GM12878 (cell line): ENCODE data around the gene ACTR2. TPM values are rescaled to one million over a fixed set of nuclear protein-coding genes. Genes with fewer than 3 reads are reported as not detected.

ENCODE experiments used
- ATAC-seq: fragments of 200-7000 bp; cut with Tn5 transposase; 3 replicates; pipeline ENCODE4 v1.9.1; 2020; ENCODE audit warnings: mild to moderate bottlenecking, moderate library complexity
- BruUV-seq: library from RNA; stranded (reverse); fragments of 400-500 nt; replicated peaks from 2 replicates; lab custom pipeline; 2021; lab: Mats Ljungman, UMichigan
- CTCF ChIA-PET: fragments of 300-600 bp; sonication (Branson Sonifier 250); formaldehyde crosslinking; extraction: SDS; loops from one replicate; lab custom pipeline; 2021; ENCODE audit warnings: inconsistent platforms; lab: Yijun Ruan, JAX
- POLR2A ChIA-PET: fragments of 350-600 bp; formaldehyde crosslinking; extraction: SDS; loops from one replicate; lab custom pipeline; 2021; ENCODE audit warnings: inconsistent platforms; lab: Charles Lee
- RAD21 ChIA-PET: fragments of 300-600 bp; sonication (Branson Sonifier 250); formaldehyde crosslinking; loops from one replicate; lab custom pipeline; 2023; ENCODE audit warnings: antibody characterized with exemption; ENCODE audit not compliant: unreplicated experiment; lab: Charles Lee
- SMC1A ChIA-PET: fragments of 300-600 bp; sonication (Branson Sonifier 250); formaldehyde crosslinking; loops from one replicate; lab custom pipeline; 2023; ENCODE audit not compliant: unreplicated experiment, uncharacterized antibody; lab: Charles Lee
- DNase-seq: peaks from one replicate; pipeline ENCODE4 v3.0.0-alpha.2; 2011; ENCODE audit warnings: low read depth, low spot score
- FAIRE-seq: peaks from 3 replicates; lab custom pipeline; 2011; peaks lifted over from hg19 to GRCh38; lab: Jason Lieb, UNC
- H2AFZ ChIP-seq: 2 replicates; pipeline ENCODE4 v1.6.0; 2011; ENCODE audit warnings: low read depth, low read length, control low read depth; ENCODE audit not compliant: control insufficient read depth
- H3K27ac ChIP-seq: 2 replicates; pipeline ENCODE4 v1.5.1; 2011; ENCODE audit warnings: control low read depth; ENCODE audit not compliant: control insufficient read depth, insufficient read depth
- H3K27me3 ChIP-seq, 2 experiments: replicated peaks in 1 of 2; 2 replicates each; pipeline versions ENCODE4 v1.6.0 to v1.6.1; 2011; ENCODE audit warnings: low read length in 1 of 2; ENCODE audit not compliant: control insufficient read depth in 2 of 2, insufficient read depth in 2 of 2
- H3K36me3 ChIP-seq, 2 experiments: 2 replicates each; pipeline ENCODE4 v1.5.1; 2011; ENCODE audit warnings: low read length in 1 of 2; ENCODE audit not compliant: control insufficient read depth in 2 of 2, insufficient read depth in 2 of 2
- H3K4me1 ChIP-seq: 2 replicates; pipeline ENCODE4 v1.6.1; 2011; ENCODE audit warnings: mild to moderate bottlenecking, low read length, moderate library complexity, mixed read lengths; ENCODE audit not compliant: control insufficient read depth, insufficient read depth
- H3K4me2 ChIP-seq: 2 replicates; pipeline ENCODE4 v1.6.0; 2011; ENCODE audit warnings: control low read depth; ENCODE audit not compliant: control insufficient read depth, insufficient read depth
- H3K4me3 ChIP-seq: fragments of 200-600 bp; sonication (generic); 2 replicates; pipeline ENCODE4 v1.5.1; 2016
- H3K79me2 ChIP-seq: 2 replicates; pipeline ENCODE4 v1.6.0; 2011; ENCODE audit warnings: low read length; ENCODE audit not compliant: control insufficient read depth, insufficient read depth
- H3K9ac ChIP-seq: 2 replicates; pipeline ENCODE4 v1.8.0; 2011; ENCODE audit warnings: low read length, control low read depth, mixed read lengths; ENCODE audit not compliant: control insufficient read depth, insufficient read depth
- H3K9me3 ChIP-seq: replicated peaks from 3 replicates; pipeline ENCODE4 v1.5.1; 2011; ENCODE audit warnings: mild to moderate bottlenecking, low read length; ENCODE audit not compliant: control insufficient read depth, insufficient read depth
- H4K20me1 ChIP-seq: 2 replicates; pipeline ENCODE4 v1.6.0; 2011; ENCODE audit not compliant: control insufficient read depth, insufficient read depth
- CHD1 ChIP-seq: IDR thresholded peaks from 2 replicates; pipeline ENCODE4 v1.6.1; 2012; ENCODE audit warnings: low read depth, low read length, improper control_type of control experiment
- CHD4 ChIP-seq: fragments of 200-600 bp; sonication (generic); IDR thresholded peaks from 2 replicates; pipeline ENCODE4 v1.6.1; 2016; ENCODE audit warnings: mild to moderate bottlenecking
- CREM ChIP-seq: IDR thresholded peaks from 2 replicates; pipeline ENCODE4 v1.6.1; 2014; ENCODE audit warnings: antibody characterized with exemption, low read depth
- HDAC2 ChIP-seq: fragments of 200-600 bp; sonication (generic); IDR thresholded peaks from 2 replicates; pipeline ENCODE4 v1.6.1; 2017
- IRF4 ChIP-seq: IDR thresholded peaks from 2 replicates; pipeline ENCODE4 v1.6.1; 2011; ENCODE audit warnings: low read depth, low read length
- JUNB ChIP-seq: IDR thresholded peaks from 2 replicates; pipeline ENCODE4 v1.6.1; 2016; ENCODE audit warnings: antibody characterized with exemption, mild to moderate bottlenecking
- JUND ChIP-seq: IDR thresholded peaks from 2 replicates; pipeline ENCODE4 v1.6.1; 2012; ENCODE audit warnings: low read depth, mild to moderate bottlenecking, low read length, improper control_type of control experiment, moderate library complexity
- KDM1A ChIP-seq: fragments of 200-600 bp; sonication (generic); IDR thresholded peaks from 2 replicates; pipeline ENCODE4 v1.6.1; 2016; ENCODE audit warnings: borderline replicate concordance
- PAX5 ChIP-seq: IDR thresholded peaks from 2 replicates; pipeline ENCODE4 v1.6.1; 2011; ENCODE audit warnings: low read depth, low read length, borderline replicate concordance
- SIX5 ChIP-seq: IDR thresholded peaks from 2 replicates; pipeline ENCODE4 v1.6.1; 2011; ENCODE audit warnings: mild to moderate bottlenecking, low read depth, low read length, moderate library complexity; ENCODE audit not compliant: severe bottlenecking
- STAT1 ChIP-seq: fragments of 450-650 bp; conservative IDR thresholded peaks from 2 replicates; pipeline ENCODE4 v1.6.1; 2014; ENCODE audit warnings: antibody characterized with exemption, mild to moderate bottlenecking
- TCF7 ChIP-seq: IDR thresholded peaks from 2 replicates; pipeline ENCODE4 v1.6.1; 2014; ENCODE audit warnings: antibody characterized with exemption, borderline replicate concordance
- WRNIP1 ChIP-seq: IDR thresholded peaks from 2 replicates; pipeline ENCODE4 v1.6.1; 2011; ENCODE audit warnings: low read depth, low read length, improper control_type of control experiment, borderline replicate concordance
- WGBS: methylation state at CpG from one replicate; pipeline ENCODE4 v1.1.6; 2016; ENCODE audit warnings: low lambda C conversion rate; ENCODE audit not compliant: insufficient replicate concordance, insufficient coverage; ENCODE audit errors: missing lambda C conversion rate; 5-methylcytosine and 5-hydroxymethylcytosine counted together
- in situ Hi-C: fragments of 300-500 bp; cut with MboI; formaldehyde crosslinking; loops from 9 replicates; pipeline ENCODE4 v1.14.3; 2018; ENCODE audit warnings: mixed read lengths
- intact Hi-C: fragments of 100-400 bp; cut with micrococcal nuclease; formaldehyde crosslinking; loops from one replicate; pipeline ENCODE4 v1.14.2; 2022; ENCODE audit not compliant: unreplicated experiment
- polyA plus RNA-seq, 11 experiments: library from polyadenylated mRNA; depleted of rRNA in 4 of 11; unstranded in 6 of 11; stranded (reverse) in 5 of 11; fragments of >200 nt; fragmentation: Nextera tagmentation in 4 of 11; fragmentation: Illumina TruSeq in 1 of 11; extraction: Ambion mirVana in 4 of 11; extraction: Trizol in 1 of 11; gene quantifications; 1 replicate in 1 of 11; 2 replicates in 10 of 11; pipeline versions ENCODE4 v1.2.1 to v1.2.3, GENCODE V29; 2011 to 2016; ENCODE audit warnings: inconsistent platforms in 2 of 11, missing spikeins in 2 of 11, low read depth in 1 of 11
- total RNA-seq, 4 experiments: library from RNA; depleted of rRNA in 3 of 4; stranded (reverse); fragments of >200 nt in 3 of 4; fragmentation: Illumina TruSeq in 1 of 4; extraction: Trizol in 1 of 4; gene quantifications; 2 replicates each; pipeline versions ENCODE4 v1.2.1 to v1.2.3, GENCODE V29; 2013 to 2021
- TF ChIP-seq, protein P1 (sequence below): IDR thresholded peaks from 2 replicates; pipeline ENCODE4 v1.6.1; 2011; ENCODE audit warnings: low read depth, low read length, improper control_type of control experiment, borderline replicate concordance
- TF ChIP-seq, protein P2 (sequence below): fragments of 450-650 bp; IDR thresholded peaks from 2 replicates; pipeline ENCODE4 v1.6.1; 2017; ENCODE audit warnings: low read depth, mild to moderate bottlenecking, moderate library complexity
- TF ChIP-seq, protein P3 (sequence below), 3 experiments: IDR thresholded peaks in 2 of 3; conservative IDR thresholded peaks in 1 of 3; 2 replicates each; pipeline ENCODE4 v1.5.1; 2011; ENCODE audit warnings: low read depth in 3 of 3, low read length in 3 of 3, mild to moderate bottlenecking in 3 of 3, control low read depth in 2 of 3, moderate library complexity in 2 of 3, inconsistent platforms in 1 of 3, mixed read lengths in 1 of 3; ENCODE audit not compliant: control insufficient read depth in 2 of 3, insufficient read depth in 1 of 3; ENCODE audit errors: extremely low read depth in 1 of 3

Gene ACTR2
- total and polyA plus RNA-seq, 10 of the 15 experiments (the other 5 are each of a cell fraction or from before 2014, with no cell fraction given), result 94.2 to 401 (median 195) TPM

DNA sequence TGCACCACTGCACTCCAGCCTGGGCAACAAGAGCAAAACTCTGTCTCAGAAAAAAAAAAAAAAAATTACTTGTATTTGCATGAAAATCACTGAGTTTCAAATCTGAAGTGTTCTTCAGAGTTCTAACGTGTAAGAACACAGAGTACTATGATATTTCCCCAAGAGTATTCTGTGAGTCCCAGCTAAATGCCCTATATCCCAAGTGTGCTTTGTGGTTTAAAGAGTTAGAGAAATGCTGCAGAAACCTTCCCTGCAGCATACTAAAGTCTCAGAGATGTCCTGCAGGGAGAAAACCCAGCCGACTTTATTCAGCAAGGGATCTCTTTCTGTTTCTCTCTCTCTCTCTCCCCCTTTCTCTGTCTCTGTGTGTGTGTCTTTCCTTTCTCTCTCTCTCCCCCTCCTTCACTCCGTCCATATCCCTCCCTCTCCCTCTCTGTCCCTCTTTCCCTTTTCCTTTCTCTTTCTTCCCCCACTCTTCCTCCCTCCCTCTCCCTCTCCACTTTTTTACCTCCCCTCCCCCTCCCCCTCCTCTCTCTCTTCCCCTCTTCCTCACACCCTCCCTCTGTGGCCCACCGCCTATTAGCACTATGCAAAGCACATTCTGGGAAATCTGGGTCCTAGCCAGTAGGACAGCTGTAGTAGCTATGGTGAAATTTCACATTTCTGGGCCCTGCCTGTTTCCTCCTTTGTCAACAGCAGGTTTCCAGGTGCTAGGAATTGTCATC, 54.2 kb downstream of the ACTR2 start:
- no peak overlapping the region for H3K4me2 ChIP-seq
- ChIA-PET POLR2A (no interaction called here), SMC1A (interaction anchor here (0.7 to 1.7 kb wide), 4 partner anchors 13 to 256 kb away, joined by 3 to 7 read pairs (median 4); no protein-coding TSS in a partner anchor), RAD21 (interaction anchor here (0.6 to 1.0 kb wide), 4 partner anchors 29 to 191 kb away, joined by 3 to 4 read pairs (median 3); no protein-coding TSS in a partner anchor), CTCF (interaction anchor here (0.9 to 2.8 kb wide), 3 partner anchors 9 to 270 kb away, joined by 3 to 8 read pairs (median 4); no protein-coding TSS in a partner anchor)
- no peak for TF ChIP-seq SIX5
- no peak for TF ChIP-seq TCF7
- TF ChIP-seq, protein P1, sequence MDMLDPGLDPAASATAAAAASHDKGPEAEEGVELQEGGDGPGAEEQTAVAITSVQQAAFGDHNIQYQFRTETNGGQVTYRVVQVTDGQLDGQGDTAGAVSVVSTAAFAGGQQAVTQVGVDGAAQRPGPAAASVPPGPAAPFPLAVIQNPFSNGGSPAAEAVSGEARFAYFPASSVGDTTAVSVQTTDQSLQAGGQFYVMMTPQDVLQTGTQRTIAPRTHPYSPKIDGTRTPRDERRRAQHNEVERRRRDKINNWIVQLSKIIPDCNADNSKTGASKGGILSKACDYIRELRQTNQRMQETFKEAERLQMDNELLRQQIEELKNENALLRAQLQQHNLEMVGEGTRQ, result no peak
- no peak for TF ChIP-seq IRF4
- TF ChIP-seq PAX5, result no peak
- no peak for TF ChIP-seq JUND
- no peak for TF ChIP-seq STAT1
- TF ChIP-seq KDM1A, result no peak
- no peak for TF ChIP-seq CHD4
- TF ChIP-seq, protein P2, sequence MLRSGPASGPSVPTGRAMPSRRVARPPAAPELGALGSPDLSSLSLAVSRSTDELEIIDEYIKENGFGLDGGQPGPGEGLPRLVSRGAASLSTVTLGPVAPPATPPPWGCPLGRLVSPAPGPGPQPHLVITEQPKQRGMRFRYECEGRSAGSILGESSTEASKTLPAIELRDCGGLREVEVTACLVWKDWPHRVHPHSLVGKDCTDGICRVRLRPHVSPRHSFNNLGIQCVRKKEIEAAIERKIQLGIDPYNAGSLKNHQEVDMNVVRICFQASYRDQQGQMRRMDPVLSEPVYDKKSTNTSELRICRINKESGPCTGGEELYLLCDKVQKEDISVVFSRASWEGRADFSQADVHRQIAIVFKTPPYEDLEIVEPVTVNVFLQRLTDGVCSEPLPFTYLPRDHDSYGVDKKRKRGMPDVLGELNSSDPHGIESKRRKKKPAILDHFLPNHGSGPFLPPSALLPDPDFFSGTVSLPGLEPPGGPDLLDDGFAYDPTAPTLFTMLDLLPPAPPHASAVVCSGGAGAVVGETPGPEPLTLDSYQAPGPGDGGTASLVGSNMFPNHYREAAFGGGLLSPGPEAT, result no peak
- no peak for TF ChIP-seq JUNB
- TF ChIP-seq CHD1, result no peak
- no peak for TF ChIP-seq CREM
- TF ChIP-seq WRNIP1, result no peak
- TF ChIP-seq HDAC2, result no peak
- TF ChIP-seq, protein P3, sequence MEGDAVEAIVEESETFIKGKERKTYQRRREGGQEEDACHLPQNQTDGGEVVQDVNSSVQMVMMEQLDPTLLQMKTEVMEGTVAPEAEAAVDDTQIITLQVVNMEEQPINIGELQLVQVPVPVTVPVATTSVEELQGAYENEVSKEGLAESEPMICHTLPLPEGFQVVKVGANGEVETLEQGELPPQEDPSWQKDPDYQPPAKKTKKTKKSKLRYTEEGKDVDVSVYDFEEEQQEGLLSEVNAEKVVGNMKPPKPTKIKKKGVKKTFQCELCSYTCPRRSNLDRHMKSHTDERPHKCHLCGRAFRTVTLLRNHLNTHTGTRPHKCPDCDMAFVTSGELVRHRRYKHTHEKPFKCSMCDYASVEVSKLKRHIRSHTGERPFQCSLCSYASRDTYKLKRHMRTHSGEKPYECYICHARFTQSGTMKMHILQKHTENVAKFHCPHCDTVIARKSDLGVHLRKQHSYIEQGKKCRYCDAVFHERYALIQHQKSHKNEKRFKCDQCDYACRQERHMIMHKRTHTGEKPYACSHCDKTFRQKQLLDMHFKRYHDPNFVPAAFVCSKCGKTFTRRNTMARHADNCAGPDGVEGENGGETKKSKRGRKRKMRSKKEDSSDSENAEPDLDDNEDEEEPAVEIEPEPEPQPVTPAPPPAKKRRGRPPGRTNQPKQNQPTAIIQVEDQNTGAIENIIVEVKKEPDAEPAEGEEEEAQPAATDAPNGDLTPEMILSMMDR (IDR thresholded peaks at IDR 0.05 in 2 of 3, conservative IDR thresholded peaks at IDR 0.05 in 1 of 3; ENCODE audit: control insufficient read depth in 2 of 3, extremely low read depth in 1 of 3, insufficient read depth in 1 of 3, low read depth in 3 of 3, low read length in 3 of 3), result no peak
- H3K79me2 ChIP-seq, result no peaks in the 10 kb centered on the region
- no peaks in the 10 kb centered on the region for H3K4me1 ChIP-seq
- no TSS peak for BruUV-seq
- DNase-seq, result no peak
- no peaks in the 10 kb centered on the region for H4K20me1 ChIP-seq
- H2AFZ ChIP-seq, result no peak overlapping the region
- H3K27ac ChIP-seq, result no peak overlapping the region
- H3K4me3 ChIP-seq, result no peak overlapping the region
- in situ Hi-C loops, result no loop called here
- no peaks in the 10 kb centered on the region for H3K9me3 ChIP-seq
- intact Hi-C loops, result no loop called here
- H3K27me3 ChIP-seq, result no peaks in the 10 kb centered on the region
- H3K9ac ChIP-seq, result no peak overlapping the region
- no peaks in the 10 kb centered on the region for H3K36me3 ChIP-seq
- no peak for FAIRE-seq
- no peak for ATAC-seq
- WGBS, result 0% methylated on average over 3 of the region's 4 CpGs
